Suppressor macrophage treated with lipopolysaccharide for 4 hours (primary cell): ENCODE measurements around the gene ZSWIM7.

Experiments
- DNase-seq: peaks from one replicate; pipeline ENCODE4 v3.0.0-alpha.2; 2020

Gene ZSWIM7

DNA sequence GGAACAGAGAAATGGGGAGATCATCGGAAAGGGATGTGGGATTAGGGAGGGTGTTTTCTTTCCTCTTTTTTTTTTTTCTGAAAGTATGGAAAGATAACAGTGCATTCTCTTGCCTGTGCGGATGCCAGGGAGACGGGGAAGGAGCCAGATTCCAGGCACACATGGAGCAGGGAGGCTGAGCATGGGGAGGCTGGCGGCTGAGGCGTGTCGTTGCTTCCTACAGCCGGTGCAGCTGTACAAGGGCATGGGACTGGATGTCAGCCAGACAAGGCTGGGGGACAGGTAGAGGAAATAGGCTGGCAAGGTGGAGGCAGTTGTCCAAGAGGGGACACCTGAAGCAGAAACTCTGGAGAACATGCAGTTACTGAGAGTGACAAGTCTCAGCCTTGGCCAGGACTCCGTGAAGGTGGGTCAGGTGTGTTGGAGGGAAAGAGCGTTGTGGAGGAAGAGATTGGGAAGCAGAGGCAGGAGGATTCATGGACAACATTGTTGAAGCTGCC is 71.2 kb downstream of the ZSWIM7 start:
- DNase-seq = no peak
